NCI-H82 (cell line): ENCODE data around the gene CNPY1.

ENCODE experiments used
- DNase-seq: peaks from one replicate; lab custom pipeline; 2025; lab: John Stamatoyannopoulos, UW

Gene CNPY1

DNA sequence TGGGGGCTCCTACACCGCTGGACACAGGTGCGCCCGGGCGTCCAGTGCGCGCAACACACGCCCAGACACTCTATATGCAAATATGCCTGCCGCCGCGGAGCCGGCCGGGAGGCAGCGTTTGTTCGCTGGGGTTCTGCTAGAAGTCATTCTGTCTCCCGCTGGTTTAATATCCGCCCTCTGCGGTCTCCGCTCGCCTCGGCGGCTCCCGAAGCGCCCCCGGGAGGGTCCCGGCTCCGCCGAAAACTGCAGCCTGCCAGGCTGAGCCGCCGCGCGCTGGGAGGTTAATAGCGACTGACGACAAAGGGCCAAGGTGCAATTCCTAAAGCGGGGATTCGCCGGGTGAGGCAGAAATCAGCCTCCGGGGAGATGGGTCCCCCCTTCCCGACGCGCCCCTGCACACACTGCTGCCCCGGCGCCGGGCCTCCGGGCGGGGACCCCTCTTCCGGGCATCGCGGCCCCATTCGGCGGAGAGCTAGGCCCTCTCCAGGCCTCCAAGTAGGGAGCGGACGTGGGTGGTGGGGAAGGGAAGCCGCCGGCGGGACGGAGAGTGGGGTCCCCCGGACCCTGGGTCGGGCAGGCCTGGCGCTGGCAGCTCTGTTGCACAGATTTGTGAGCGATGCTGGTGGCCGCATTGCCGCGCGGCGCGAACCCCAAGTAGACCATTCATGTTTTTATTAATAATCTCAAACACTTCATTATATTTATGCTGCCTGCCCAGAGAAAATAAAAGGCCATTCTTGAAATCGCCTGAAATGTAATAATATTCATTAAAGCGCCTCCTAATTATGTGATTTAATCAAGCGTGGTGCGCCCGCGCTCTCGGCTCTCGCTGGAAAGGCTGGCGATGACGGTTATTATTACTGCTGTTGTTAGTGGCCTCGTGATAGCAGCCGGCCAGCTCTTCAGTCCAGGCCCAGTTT lies 79.3 kb downstream of the CNPY1 start:
- DNase-seq, result peak; percentile 19

- no peak for DNase-seq
Observed at GRCh38 chr7:155466142-155466813, 80.1 kb downstream of the CNPY1 start.

- DNase-seq, result no peak
Observed at GRCh38 chr7:155465761-155466141, 80.6 kb downstream of the CNPY1 start.

DNA sequence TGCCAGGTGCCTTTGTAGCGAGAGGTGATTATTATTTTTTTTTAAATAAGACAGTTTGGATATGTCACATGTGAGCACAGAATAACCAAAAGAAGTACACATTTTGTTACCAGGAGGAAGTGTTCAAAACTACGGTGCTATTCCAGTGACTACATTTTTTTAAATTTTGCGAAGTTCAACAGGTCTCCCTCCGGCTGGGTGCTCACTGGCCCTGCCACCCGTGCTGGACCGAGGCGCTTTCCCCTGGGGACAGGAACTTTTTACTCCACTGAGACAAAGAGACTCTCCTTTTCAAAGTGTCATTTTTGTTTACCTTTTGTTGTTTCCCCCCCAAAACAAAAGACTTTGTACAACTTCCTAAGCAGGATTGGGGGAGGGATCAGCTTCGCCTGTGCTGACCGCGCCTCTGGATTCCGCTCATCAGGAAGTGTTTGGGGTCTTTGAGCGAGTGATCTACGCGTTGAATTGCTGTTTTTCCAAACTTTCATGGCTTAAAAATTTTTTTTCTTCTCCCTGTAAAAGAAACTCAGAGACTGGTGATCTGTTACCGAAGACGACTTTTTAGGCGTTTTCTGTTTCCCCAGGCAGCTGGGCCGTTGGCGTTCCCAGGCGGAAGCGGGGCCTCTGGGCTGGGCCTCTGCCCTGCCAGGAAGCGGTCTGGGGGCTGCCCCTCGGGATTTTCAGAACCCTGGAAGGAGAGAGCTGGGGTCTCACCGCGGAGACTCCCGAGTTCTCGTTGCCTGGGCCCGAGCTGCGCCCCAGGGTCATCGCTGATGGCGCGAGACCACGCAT lies 81.2 kb downstream of the CNPY1 start:
- DNase-seq, result no peak

DNA sequence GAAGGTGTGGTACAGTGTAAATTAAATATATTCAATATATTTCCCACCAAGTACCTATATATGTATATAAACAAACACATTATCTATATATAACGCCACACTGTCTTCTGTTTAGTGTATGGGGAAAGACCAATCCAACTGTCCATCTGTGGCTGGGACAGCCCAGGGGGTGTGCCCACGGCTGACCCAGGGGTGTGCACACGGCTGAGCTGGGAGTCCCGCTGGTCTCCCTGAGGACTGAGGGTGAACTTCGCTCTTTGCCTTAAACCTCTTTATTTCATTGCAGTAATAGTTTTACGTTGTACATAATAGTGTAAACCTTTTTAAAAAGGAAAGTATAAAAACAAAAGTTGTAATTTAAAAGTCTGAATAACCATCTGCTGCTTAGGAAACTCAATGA lies 82.2 kb downstream of the CNPY1 start:
- no peak for DNase-seq

GRCh38 chr7:155463114-155463811 lies 83.1 kb downstream of the CNPY1 start:
- no peak for DNase-seq

GRCh38 chr7:155462163-155462735 lies 84.1 kb downstream of the CNPY1 start:
- no peak for DNase-seq

DNA sequence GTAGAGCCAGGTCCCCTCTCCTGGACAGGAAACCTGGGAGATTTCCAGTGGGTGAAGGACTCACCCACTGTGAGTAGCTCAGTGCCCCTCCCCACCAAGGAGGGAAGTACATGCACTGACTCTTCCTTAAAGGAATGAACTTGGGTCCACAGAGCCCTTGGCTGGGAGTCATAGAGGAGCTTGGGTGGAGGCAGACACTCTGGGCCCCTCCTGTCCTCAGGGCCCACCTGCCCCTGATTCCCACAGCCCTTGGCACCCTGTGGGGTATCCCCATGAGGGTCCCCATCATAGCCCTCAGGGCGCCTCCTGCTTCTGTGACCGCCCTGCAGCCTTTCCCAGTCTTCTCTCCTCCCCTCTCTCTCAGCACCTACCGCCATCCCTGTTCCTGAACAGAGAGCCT lies 84.7 kb downstream of the CNPY1 start:
- DNase-seq, result no peak

DNA sequence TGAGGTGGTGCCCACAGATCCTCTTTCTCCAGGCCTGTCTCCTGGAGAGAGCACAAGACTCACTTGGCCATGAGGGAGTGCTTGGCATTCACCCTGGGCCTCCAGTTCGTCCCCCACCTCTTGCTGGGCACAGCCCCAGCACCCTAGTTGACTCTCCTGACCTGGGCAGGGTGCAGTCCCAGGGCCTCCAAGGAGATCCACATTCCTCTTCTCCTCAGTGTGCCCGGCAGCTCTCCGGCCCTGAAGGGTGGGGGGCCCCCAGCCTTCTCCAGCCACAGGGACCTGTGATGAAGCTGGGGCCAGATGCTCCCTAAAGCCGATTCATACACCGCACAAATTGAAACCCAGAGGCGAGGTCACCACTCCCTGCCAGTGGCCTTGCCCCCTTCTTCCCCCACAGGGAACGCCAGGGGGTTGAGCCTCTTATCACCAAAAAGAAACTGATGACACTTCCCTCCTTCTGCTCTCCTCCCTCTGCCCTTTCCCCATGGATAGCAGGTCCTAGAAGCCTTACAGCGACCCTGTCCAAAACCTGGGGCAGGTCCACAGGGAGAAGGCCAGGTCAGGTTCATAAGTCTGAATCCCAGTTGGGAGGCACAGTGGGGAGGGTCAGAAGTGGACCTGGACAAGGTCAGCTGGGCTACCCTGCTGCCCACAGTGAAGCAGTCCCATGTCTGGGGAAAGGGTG lies 85.3 kb downstream of the CNPY1 start:
- DNase-seq, result no peak

DNA sequence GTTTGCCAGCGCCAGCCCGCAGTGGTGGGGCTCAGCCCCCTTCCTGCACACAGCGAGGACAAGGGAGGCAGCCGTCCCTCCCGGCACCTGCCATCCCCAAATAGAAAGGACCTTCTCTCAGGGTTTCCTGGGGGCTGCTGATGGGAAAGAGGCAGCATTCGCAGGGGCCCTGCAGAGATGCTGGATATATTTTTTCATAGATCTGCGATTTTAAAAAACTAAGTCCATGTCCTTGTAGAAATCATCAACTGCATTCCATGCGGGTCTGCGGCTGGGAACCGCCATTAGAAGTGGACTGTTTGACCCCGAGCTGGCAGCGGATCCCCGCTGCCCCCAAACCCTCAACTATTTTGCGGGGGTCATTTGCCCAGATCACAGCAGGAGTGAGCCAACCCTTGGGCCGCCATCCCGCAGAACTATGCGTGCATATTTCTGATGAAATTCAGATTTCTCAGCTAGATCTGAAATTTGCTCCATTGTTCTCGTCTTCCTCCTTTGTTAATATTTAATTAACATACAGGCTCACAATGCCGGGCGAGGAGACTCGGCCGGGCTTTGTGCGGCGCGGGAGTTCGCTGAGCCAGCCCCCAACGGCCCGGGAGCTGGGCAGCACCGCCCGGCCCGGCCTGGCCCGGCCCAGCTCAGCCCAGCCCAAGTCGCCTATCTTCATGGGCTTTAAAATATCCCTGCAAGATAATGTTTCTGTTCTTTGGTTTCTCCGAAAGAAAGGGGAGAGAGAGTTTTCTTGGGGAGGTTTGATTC lies 86.5 kb downstream of the CNPY1 start:
- DNase-seq, result no peak

DNA sequence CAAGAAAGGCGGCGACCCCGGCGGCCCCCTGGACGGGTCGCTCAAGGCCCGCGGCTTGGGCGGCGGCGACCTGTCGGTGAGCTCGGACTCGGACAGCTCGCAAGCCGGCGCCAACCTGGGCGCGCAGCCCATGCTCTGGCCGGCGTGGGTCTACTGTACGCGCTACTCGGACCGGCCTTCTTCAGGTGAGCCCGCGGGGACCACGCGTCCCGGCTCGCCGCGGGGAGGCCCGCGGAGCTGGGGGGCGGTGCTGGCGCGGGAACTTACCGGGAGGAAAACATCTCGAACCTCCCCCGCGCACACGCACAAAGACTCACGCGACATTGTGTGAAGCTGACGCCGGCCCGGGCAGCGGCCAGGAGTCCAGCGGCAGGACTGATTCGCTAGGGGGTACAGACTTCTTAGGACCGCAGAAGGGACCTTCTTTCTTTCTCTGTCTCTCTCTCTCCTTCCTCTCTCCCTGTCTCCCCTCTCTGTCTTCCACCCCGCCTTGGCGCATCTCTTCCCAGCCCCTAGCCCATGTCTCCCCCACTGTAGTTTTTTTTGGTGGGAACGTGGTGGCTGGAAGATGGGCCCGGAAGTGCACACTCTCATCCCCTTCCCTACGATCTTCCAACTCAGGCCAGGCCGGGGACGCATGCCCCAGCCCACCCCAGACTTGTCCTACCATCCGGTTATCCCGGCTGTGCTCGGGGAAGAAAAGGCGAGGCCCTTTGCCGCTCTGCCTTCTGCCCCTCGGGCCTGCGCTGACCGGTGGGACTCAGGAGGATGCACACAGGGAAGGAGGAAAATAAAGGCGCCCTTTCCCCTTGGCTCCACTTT lies 87.3 kb downstream of the CNPY1 start:
- no peak for DNase-seq

DNA sequence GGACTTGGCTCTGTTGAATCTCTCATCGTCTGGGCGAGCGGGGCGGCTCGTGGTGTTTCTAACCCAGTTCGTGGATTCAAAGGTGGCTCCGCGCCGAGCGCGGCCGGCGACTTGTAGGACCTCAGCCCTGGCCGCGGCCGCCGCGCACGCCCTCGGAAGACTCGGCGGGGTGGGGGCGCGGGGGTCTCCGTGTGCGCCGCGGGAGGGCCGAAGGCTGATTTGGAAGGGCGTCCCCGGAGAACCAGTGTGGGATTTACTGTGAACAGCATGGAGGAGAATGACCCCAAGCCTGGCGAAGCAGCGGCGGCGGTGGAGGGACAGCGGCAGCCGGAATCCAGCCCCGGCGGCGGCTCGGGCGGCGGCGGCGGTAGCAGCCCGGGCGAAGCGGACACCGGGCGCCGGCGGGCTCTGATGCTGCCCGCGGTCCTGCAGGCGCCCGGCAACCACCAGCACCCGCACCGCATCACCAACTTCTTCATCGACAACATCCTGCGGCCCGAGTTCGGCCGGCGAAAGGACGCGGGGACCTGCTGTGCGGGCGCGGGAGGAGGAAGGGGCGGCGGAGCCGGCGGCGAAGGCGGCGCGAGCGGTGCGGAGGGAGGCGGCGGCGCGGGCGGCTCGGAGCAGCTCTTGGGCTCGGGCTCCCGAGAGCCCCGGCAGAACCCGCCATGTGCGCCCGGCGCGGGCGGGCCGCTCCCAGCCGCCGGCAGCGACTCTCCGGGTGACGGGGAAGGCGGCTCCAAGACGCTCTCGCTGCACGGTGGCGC lies 88.1 kb downstream of the CNPY1 start, which contains the start of gene EN2:
TSS of gene EN2 (plus strand) at position 19 of the 767 bp plus-strand sequence. CDS start at position 268, 249 bp downstream.
- DNase-seq, result peak; percentile 40

DNA sequence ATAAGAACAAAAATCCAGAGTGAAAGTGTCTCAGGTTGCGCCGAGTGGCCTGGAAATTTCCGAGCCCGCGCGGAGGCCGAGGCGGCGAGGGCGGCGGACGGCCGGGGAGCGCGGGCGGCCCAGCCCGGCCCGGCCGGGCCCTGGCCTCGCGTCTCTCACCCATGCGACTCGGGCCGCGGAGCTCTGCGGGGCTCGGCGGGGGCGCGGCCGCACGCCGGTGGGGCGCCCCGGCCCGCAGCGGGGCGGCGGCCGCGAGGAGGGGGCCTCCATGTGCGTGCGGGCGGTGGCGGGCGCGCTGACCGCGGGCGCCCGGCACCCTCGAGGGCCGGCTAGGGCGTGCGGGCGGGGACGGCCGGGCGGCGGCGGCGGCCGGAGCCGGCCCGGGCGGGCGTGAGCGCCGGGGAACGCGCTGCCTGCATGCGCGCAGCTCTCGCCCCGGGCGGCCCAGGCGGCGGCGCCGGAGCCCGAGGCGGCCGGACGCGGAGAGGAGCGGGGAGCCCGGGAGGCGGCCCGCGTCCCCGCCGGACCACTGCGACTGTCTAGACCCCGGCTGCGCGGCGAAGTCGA lies 88.7 kb downstream of the CNPY1 start:
- DNase-seq, result no peak

- DNase-seq, result peak; percentile 72
Observed at GRCh38 chr7:155456738-155457543, 89.4 kb downstream of the CNPY1 start.

DNA sequence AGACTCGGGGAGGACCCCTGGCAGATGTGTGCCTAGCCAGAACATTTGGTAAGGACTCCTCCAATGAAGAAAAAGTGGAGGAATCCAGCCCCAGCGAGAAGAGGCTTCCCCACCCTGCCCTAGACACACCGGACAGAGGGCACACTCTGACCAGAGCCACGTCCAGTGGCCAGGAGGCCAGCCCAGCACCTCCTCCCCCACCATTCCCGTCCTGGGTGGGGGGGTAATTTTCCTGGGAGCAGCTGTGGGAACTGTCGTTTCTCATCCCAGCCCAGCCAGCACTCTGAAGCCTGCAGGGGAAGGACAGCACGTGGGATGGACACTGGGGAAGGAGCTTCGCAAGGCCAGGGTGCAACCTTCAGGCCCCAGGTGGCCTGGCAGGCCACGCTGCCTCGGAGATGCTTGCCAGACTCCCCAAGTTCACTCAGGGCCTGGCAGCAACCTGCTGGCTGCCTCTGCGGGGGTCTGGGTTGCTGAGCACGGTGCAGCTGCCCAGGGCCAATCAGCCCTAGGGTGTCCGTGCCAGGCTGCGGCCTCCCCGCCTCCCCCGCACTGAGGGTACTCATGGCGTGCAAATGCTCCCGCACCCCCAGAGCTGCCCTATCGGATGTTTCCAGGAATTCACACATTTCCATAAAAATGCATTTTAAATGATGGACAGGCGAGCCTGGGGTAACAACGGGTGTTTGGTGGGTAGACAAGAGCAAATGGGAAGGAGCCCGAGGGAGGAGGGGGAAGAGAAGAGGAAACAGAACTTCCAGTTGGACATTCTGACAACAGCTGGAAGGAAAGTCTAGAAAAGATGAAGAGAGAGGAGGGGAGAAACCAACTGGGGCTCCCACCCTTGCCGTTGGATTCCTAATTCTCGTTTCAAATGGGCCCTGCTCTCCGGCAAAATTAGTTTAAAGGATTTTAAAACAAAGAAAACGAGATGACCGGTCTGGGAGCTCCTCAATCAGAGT lies 90.3 kb downstream of the CNPY1 start:
- DNase-seq, result no peak

GRCh38 chr7:155455132-155455693 lies 91.1 kb downstream of the CNPY1 start:
- no peak for DNase-seq
